ENCODE data around the gene KCTD2. TPM values are rescaled to one million over a fixed set of nuclear protein-coding genes. Genes with fewer than 3 reads are reported as not detected.
A peak's percentile ranks its signal among the peaks of the same experiment; 100 is the strongest.
"Not testable (repeated sequence)": the region's sequence is repeated elsewhere in the genome, so short reads cannot be mapped to it uniquely, and the experiment has no call there.

Gene KCTD2
- total RNA-seq, 4 donors from 2014 or later, result 23.6 to 46.1 (median 34.6) TPM

DNA sequence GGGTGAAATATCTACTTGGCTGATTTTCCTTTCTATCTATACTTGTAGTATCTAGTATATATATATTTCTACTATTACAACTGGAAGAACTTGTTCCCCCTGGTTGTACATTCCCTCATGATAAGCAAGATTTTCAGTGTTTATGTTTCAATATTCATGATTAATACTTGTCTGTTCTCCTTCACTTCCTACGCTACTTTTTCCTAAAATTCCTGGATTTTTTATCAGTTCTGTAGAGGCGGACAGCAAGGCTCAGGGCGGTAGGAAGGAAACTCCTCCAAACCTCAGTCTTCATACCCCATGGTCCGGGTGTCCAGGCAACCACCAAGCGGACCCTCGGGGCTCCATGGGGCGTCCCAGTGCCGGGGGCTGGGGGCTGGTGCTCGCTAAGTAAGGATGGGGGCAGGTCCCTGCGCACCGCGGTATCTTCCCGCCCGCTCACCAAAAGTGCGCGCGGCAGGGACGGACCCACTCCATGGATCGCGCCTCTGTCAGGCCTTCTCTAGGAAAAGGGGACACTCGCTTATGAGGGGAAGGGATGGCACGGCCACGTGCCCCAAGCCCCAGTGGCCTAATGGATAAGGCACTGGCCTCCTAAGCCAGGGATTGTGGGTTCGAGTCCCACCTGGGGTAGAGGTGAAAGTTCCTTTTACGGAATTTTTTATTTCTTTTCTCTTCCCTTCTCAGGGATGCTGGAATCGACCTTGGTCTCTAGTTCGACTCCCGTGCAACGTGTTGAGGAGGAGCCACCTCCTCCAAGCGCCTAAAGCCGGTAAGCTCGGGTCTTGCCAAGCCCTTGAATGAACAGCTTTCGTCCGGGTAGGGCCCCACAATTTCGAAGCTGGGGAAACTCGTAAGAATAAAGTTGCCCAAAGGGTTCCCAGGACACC is 13.4 kb upstream of the KCTD2 start:
- ATAC-seq (ENCODE audit: low FRiP score) (peak; percentile 63), DNase-seq (ENCODE audit: low spot score) (peak; percentile 88)
- TF ChIP-seq, protein P1, sequence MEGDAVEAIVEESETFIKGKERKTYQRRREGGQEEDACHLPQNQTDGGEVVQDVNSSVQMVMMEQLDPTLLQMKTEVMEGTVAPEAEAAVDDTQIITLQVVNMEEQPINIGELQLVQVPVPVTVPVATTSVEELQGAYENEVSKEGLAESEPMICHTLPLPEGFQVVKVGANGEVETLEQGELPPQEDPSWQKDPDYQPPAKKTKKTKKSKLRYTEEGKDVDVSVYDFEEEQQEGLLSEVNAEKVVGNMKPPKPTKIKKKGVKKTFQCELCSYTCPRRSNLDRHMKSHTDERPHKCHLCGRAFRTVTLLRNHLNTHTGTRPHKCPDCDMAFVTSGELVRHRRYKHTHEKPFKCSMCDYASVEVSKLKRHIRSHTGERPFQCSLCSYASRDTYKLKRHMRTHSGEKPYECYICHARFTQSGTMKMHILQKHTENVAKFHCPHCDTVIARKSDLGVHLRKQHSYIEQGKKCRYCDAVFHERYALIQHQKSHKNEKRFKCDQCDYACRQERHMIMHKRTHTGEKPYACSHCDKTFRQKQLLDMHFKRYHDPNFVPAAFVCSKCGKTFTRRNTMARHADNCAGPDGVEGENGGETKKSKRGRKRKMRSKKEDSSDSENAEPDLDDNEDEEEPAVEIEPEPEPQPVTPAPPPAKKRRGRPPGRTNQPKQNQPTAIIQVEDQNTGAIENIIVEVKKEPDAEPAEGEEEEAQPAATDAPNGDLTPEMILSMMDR (IDR thresholded peaks at IDR 0.05), result no peak

DNA sequence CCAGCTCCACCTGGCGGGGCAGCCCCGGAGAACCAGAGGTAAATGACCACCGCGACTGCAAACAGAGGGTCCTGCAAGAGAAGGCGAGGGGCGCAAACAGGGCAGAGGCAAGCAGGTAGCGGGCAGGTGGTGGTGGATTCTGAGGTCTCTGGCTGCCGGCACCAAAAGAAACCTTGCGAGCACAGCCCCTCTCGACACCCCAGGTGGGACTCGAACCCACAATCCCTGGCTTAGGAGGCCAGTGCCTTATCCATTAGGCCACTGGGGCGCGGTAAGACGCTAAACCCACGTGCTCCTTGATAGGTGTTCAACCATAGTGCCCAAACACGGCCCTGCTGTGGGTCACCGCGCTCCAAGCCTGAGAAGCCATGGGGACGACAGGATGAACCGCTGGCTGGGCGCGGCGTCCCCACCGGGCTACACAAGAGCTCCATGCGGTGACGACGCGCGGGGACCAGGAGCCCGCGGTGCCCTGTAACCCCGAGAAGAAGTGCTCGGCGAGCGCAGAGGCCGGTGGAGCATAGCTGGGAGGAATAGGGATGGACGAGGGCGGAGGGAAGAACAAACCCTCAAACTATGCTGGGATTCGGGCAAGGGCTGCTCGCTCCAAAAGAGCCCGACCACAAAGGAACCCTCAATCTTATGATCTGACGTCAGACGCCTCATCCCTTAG is 12.7 kb upstream of the KCTD2 start:
- DNase-seq (ENCODE audit: low spot score) (peak; percentile 86), ATAC-seq (ENCODE audit: low FRiP score) (peak; percentile 64)
- TF ChIP-seq, protein P1 (IDR thresholded peaks at IDR 0.05), result no peak

DNA sequence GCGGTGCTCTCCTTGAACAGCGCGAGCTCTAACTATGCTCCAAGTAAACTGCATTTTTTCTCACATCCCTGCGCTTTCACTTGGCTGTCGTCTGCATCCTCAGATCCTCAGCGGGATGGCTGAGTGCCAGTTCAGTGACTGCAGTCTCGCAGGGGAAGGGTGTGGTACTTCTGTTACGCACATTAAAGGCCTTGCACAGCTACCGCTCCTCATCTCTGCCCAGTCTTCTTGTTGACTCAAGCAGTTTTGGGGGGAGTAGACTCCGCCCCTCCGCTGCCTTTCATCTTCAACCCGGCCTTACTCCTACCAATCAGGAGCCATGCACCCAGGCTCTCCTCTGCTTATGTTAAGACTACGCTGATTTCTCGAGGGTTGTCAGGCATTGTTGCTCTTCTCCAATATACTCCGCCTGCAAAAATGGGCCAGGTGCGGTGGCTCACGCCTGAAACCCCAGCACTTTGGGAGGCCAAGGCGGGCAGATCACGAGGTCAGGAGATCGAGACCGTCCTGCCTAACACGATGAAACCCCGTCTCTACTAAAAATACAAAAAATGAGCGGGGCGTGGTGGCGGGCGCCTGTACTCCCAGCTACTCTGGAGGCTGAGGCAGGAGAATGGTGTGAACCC is 10.3 kb upstream of the KCTD2 start:
- DNase-seq (ENCODE audit: low spot score), result peak; percentile 78
- TF ChIP-seq, protein P1 (IDR thresholded peaks at IDR 0.05), result no peak

DNA sequence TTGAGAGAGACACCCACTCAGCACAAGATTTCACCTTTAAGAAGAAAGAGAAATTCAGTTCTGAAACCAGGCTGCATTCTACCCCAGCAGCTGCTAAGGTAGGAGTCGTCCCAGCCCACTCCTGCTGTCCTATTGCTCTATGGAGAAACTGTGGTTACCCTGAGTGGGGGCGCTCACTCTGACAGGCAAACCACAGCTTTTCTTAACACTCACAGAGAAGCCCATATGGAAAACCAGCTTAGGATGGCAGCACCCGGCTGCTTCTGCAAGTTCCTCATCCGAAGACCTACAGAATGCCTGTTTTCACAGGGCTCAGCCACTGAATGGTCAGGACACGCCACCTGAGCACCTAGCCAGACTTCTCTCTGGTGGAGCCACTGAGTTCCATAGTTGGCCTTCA is 7.8 kb upstream of the KCTD2 start:
- DNase-seq (ENCODE audit: low spot score) (no peak), ATAC-seq (ENCODE audit: low FRiP score) (no peak)
- TF ChIP-seq, protein P1 (IDR thresholded peaks at IDR 0.05), result no peak

More for the DNA sequence above, 10.3 kb upstream of the KCTD2 start:
- ATAC-seq (ENCODE audit: low FRiP score), result no peak

DNA sequence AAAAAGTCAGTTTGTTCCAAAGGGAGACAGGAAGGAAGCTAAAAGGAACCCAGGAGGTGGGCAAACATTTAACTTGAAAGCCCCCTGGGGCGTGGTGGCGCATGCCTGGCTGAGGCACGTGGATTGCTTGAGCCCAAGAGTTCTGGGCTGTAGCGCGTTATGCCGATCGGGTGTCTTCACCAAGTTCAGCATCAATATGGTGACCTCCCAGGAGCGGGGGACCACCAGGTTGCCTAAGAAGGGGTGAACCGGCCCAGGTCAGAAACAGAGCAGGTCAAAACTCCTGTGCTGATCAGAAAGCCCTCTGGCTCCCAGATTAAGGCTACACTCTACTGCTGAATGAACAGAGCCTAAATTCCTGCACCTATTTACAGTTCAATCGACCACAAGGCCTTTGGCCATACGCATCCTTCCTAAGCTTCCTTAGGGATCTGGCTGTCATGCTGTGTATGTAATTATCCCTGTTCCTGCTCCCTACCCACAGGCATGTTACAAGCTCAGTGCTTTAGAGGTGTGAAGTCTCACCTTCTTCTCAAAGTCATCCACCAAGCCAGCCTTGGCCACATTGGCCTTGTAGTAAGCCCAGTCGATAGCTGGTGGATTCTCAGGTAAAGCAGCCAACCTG is 5.3 kb upstream of the KCTD2 start:
- DNase-seq (ENCODE audit: low spot score) (no peak), ATAC-seq (ENCODE audit: low FRiP score) (no peak)
- TF ChIP-seq, protein P1 (IDR thresholded peaks at IDR 0.05), result no peak

DNA sequence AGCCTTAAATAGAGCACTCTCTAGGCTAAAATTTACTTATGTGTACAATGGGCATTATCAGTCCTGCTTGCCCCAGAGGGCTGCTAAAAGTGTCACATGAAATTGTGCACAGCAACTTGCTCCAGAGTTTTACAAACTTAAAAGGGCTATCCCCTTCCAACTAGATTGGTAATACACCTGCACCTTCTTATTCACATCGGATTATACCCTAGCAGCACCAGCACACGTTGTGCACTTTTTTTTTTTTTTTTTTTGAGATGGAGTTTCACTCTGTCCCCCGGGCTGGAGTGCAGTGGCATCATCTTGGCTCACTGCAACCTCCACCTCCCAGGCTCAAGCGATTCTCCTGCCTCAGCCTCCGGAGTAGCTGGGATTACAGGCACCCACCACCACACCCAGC is 3.2 kb upstream of the KCTD2 start:
- ATAC-seq (ENCODE audit: low FRiP score); DNase-seq (ENCODE audit: low spot score): not testable (repeated sequence)

DNA sequence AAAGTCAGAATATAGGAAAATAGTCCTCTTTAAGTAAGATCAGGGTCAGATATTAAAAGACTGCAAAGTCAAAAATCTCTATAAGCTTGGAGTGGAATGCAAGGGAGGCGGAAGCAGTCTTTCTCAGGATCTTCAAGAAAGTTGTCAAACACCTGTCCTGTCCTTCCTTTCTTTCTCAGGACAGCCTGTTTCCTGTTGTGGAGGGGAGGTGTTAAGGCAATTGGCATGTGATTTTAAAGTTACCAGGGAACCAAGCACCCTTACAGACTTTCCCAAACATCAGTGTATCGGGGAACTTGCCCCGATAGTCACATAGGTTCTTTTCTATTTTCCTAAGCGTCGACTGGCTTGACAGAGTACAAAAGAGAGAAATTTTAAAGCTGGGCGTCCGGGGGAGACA is 2.3 kb upstream of the KCTD2 start:
- TF ChIP-seq, protein P1 (IDR thresholded peaks at IDR 0.05), result no peak
- DNase-seq (ENCODE audit: low spot score), result no peak
- ATAC-seq (ENCODE audit: low FRiP score), result no peak

DNA sequence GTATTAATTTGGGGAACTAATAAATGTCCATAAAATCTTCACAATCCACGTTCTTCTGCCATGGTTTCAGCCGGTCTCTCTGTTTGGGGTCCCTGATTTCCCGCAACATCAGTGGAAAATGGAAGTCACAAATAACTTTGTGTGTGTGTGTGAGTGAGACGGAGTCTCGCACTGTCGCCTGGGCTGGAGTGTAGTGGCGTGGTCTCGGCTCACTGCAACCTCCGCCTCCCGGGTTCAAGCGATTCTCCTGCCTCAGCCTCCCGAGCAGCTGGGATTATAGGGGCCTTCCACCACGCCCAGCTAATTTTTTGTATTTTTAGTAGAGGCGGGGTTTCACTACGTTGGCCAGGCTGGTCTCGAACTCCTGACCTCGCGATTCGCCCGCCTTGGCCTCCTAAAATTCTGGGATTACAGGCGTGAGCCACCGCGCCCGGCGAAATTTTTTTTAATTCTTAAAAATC is 1.0 kb upstream of the KCTD2 start:
- DNase-seq (ENCODE audit: low spot score); ATAC-seq (ENCODE audit: low FRiP score): not testable (repeated sequence)
